Smooth muscle cell (in vitro differentiated cells): ENCODE data around the gene NDUFAF3. TPM values are rescaled to one million over a fixed set of nuclear protein-coding genes. Genes with fewer than 3 reads are reported as not detected.
A peak's percentile ranks its signal among the peaks of the same experiment; 100 is the strongest.
"Not testable (repeated sequence)": the region's sequence is repeated elsewhere in the genome, so short reads cannot be mapped to it uniquely, and the experiment has no call there.

Experiments used
- DNase-seq: peaks from one replicate; lab custom pipeline; 2025; ENCODE audit not compliant: unreplicated experiment; lab: John Stamatoyannopoulos, UW
- H2AFZ ChIP-seq: fragments of 200-600 bp; sonication (generic); 2 replicates; pipeline ENCODE4 v1.6.0; 2016; ENCODE audit warnings: antibody characterized with exemption, low read depth, mild to moderate bottlenecking
- H3F3A ChIP-seq: fragments of 200-600 bp; sonication (generic); 2 replicates; pipeline ENCODE4 v1.6.0; 2017; ENCODE audit warnings: antibody characterized with exemption, low read depth
- H3K27ac ChIP-seq: fragments of 200-600 bp; sonication (generic); 2 replicates; pipeline ENCODE4 v1.5.1; 2016; ENCODE audit warnings: low read depth, mild to moderate bottlenecking
- H3K27me3 ChIP-seq: fragments of 200-600 bp; sonication (generic); 2 replicates; pipeline ENCODE4 v1.6.1; 2016; ENCODE audit warnings: low read depth, mild to moderate bottlenecking
- H3K36me3 ChIP-seq: fragments of 200-600 bp; sonication (generic); 2 replicates; pipeline ENCODE4 v1.5.1; 2016; ENCODE audit warnings: low read depth
- H3K4me1 ChIP-seq: fragments of 200-600 bp; sonication (generic); 2 replicates; pipeline ENCODE4 v1.5.1; 2016; ENCODE audit warnings: low read depth
- H3K4me2 ChIP-seq: fragments of 200-600 bp; sonication (generic); 2 replicates; pipeline ENCODE4 v1.6.0; 2016; ENCODE audit warnings: mild to moderate bottlenecking
- H3K4me3 ChIP-seq: fragments of 200-600 bp; sonication (generic); 2 replicates; pipeline ENCODE4 v1.5.1; 2016; ENCODE audit warnings: mild to moderate bottlenecking
- H3K79me2 ChIP-seq: fragments of 200-600 bp; sonication (generic); 2 replicates; pipeline ENCODE4 v1.6.0; 2016; ENCODE audit warnings: low read depth, mild to moderate bottlenecking
- H3K9ac ChIP-seq: fragments of 200-600 bp; sonication (generic); 2 replicates; pipeline ENCODE4 v1.6.0; 2016; ENCODE audit warnings: low read depth
- H3K9me3 ChIP-seq: fragments of 200-600 bp; sonication (generic); replicated peaks from 2 replicates; pipeline ENCODE4 v1.5.1; 2016; ENCODE audit warnings: low read depth
- H4K20me1 ChIP-seq: fragments of 200-600 bp; sonication (generic); 2 replicates; pipeline ENCODE4 v1.6.0; 2016; ENCODE audit warnings: low read depth
- CTCF ChIP-seq: fragments of 200-600 bp; sonication (generic); IDR thresholded peaks from 2 replicates; pipeline ENCODE4 v1.5.1; 2017; ENCODE audit warnings: borderline replicate concordance, mild to moderate bottlenecking, antibody characterized with exemption; ENCODE audit not compliant: insufficient read depth, poor library complexity, severe bottlenecking
- WGBS: methylation state at CpG from one replicate; pipeline ENCODE4 v1.1.7; 2016; ENCODE audit warnings: low lambda C conversion rate; 5-methylcytosine and 5-hydroxymethylcytosine counted together
- polyA plus RNA-seq: library from polyadenylated mRNA; unstranded; fragments of >200 nt; fragmentation: Nextera tagmentation; extraction: Ambion mirVana; gene quantifications from 2 replicates; pipeline ENCODE4 v1.2.1, GENCODE V29; 2016
- total RNA-seq: library from RNA; depleted of rRNA; stranded (reverse); fragments of >200 nt; gene quantifications from 2 replicates; pipeline ENCODE4 v1.2.3, GENCODE V29; 2014

Gene NDUFAF3
- total and polyA plus RNA-seq, 2 experiments from 2014 or later, result 124 to 175 TPM

- H3K36me3 ChIP-seq, result no peaks in the 10 kb centered on the region
- H4K20me1 ChIP-seq, result peaks cover 37% of the 10 kb centered on the region
- peak overlapping the region; percentile 91 for H3K9ac ChIP-seq
- no peak overlapping the region for H2AFZ ChIP-seq
- TF ChIP-seq CTCF, result no peak
- peak overlapping the region; percentile 90 for H3K27ac ChIP-seq
- peak overlapping the region; percentile 66 for H3K4me3 ChIP-seq
- peaks cover 41% of the 10 kb centered on the region for H3K79me2 ChIP-seq
- no peaks in the 10 kb centered on the region for H3K9me3 ChIP-seq
- peak overlapping the region; percentile 91 for H3K4me2 ChIP-seq
- WGBS, result 10% methylated on average over 32 of the region's 32 CpGs
- no peak for DNase-seq
- peaks cover 12% of the 10 kb centered on the region for H3K4me1 ChIP-seq
- H3K27me3 ChIP-seq, result no peaks in the 10 kb centered on the region
- peaks cover 4% of the 10 kb centered on the region for H3F3A ChIP-seq
Measured at GRCh38 chr3:49006408-49007067, 15.4 kb upstream of the NDUFAF3 start.

GRCh38 chr3:49007068-49007770, 14.7 kb upstream of the NDUFAF3 start, which contains the start of gene WDR6:
TSS of gene WDR6 (plus strand) at chr3:49007391. CDS start at chr3:49007432, 41 bp downstream.
- Histone ChIP-seq H2AFZ (peak within 1 kb of the TSS; percentile 65), H3K79me2 (peaks cover 48% of the 10 kb centered on the region), H3K27me3 (no peaks in the 10 kb centered on the region), H3K4me3 (peak within 1 kb of the TSS; percentile 66), H3K36me3 (no peaks in the 10 kb centered on the region), H3K9me3 (no peaks in the 10 kb centered on the region), H3F3A (peaks cover 4% of the 10 kb centered on the region), H4K20me1 (peaks cover 43% of the 10 kb centered on the region), H3K4me1 (peaks cover 12% of the 10 kb centered on the region), H3K9ac (peak within 1 kb of the TSS; percentile 91), H3K4me2 (peak within 1 kb of the TSS; percentile 91), H3K27ac (peak within 1 kb of the TSS; percentile 90)
- WGBS, result under 1% methylated on average over 59 of the region's 65 CpGs
- DNase-seq, result peak; percentile 88
- peak; percentile 36 for TF ChIP-seq CTCF

GRCh38 chr3:49007771-49008528, 14.0 kb upstream of the NDUFAF3 start:
- peaks cover 56% of the 10 kb centered on the region for H3K79me2 ChIP-seq
- no peaks in the 10 kb centered on the region for H3K27me3 ChIP-seq
- H3K27ac ChIP-seq, result peak overlapping the region; percentile 90

GRCh38 chr3:49008627-49009026, 13.3 kb upstream of the NDUFAF3 start:
- H3K27me3 ChIP-seq, H3K9me3 ChIP-seq, H3K36me3 ChIP-seq, H3K9ac ChIP-seq, DNase-seq, H2AFZ ChIP-seq, H3F3A ChIP-seq: not testable (repeated sequence)
- Histone ChIP-seq H3K79me2 (peaks cover 59% of the 10 kb centered on the region), H3K4me1 (peaks cover 12% of the 10 kb centered on the region), H3K4me3 (peak overlapping the region; percentile 66), H3K4me2 (peak overlapping the region; percentile 91), H4K20me1 (peaks cover 57% of the 10 kb centered on the region), H3K27ac (peak overlapping the region; percentile 20)
- 89% methylated on average over 5 of the region's 5 CpGs for whole genome bisulfite sequencing

More at GRCh38 chr3:49007771-49008528, 14.0 kb upstream of the NDUFAF3 start:
- Histone ChIP-seq H3K4me1 (peaks cover 12% of the 10 kb centered on the region), H3K9ac (peak overlapping the region; percentile 91), H3K9me3 (no peaks in the 10 kb centered on the region), H3K36me3 (no peaks in the 10 kb centered on the region), H3K4me3 (peak overlapping the region; percentile 66), H3K4me2 (peak overlapping the region; percentile 91), H4K20me1 (peaks cover 51% of the 10 kb centered on the region), H2AFZ (peak overlapping the region; percentile 65), H3F3A (peaks cover 4% of the 10 kb centered on the region)
- TF ChIP-seq CTCF, result no peak
- peak; percentile 83 for DNase-seq
- 28% methylated on average over 22 of the region's 41 CpGs for WGBS
